Activated CD8-positive, alpha-beta memory T cell treated with anti-CD3 and anti-CD28 coated beads, Interleukin-2, amount 50 U/mL, for 4 hours (primary cell): Measurements from ENCODE around the gene DNAH2.
"Not testable (repeated sequence)": the region's sequence is repeated elsewhere in the genome, so short reads cannot be mapped to it uniquely, and the experiment has no call there.

Source experiments
- DNase-seq: peaks from one replicate; pipeline ENCODE4 v3.0.0-alpha.2; 2020

Gene DNAH2

GRCh38 chr17:7781429-7781828 lies 63.9 kb downstream of the DNAH2 start:
- no peak for DNase-seq

GRCh38 chr17:7782240-7782639 lies 64.7 kb downstream of the DNAH2 start:
- DNase-seq, result no peak

GRCh38 chr17:7786866-7787265 lies 69.3 kb downstream of the DNAH2 start:
- DNase-seq, result no peak

GRCh38 chr17:7789131-7789530 lies 71.6 kb downstream of the DNAH2 start:
- no peak for DNase-seq

- no peak for DNase-seq
These were observed 72.6 kb downstream of the DNAH2 start for GRCh38 chr17:7790150-7790549.

GRCh38 chr17:7792611-7793010 lies 75.1 kb downstream of the DNAH2 start:
- DNase-seq, result no peak

GRCh38 chr17:7794075-7794663 lies 76.6 kb downstream of the DNAH2 start:
- DNase-seq, result no peak

GRCh38 chr17:7797976-7798375 lies 80.4 kb downstream of the DNAH2 start:
- DNase-seq, result no peak

- DNase-seq, result no peak
These were observed 81.3 kb downstream of the DNAH2 start for GRCh38 chr17:7798839-7799238.

GRCh38 chr17:7803981-7804380 lies 86.4 kb downstream of the DNAH2 start:
- DNase-seq, result no peak

GRCh38 chr17:7806587-7806986 lies 89.0 kb downstream of the DNAH2 start:
- DNase-seq, result no peak

GRCh38 chr17:7807206-7807605 lies 89.7 kb downstream of the DNAH2 start:
- no peak for DNase-seq

GRCh38 chr17:7809086-7809790 lies 91.7 kb downstream of the DNAH2 start:
- DNase-seq, result no peak

- DNase-seq, result not testable (repeated sequence)
These were observed 92.3 kb downstream of the DNAH2 start for GRCh38 chr17:7809791-7810343.

GRCh38 chr17:7811251-7811650 lies 93.7 kb downstream of the DNAH2 start:
- DNase-seq, result no peak

GRCh38 chr17:7814969-7815368 lies 97.4 kb downstream of the DNAH2 start:
- DNase-seq, result no peak

GRCh38 chr17:7816926-7817642 lies 99.5 kb downstream of the DNAH2 start:
- no peak for DNase-seq

- no peak for DNase-seq
These were observed 100.1 kb downstream of the DNAH2 start for GRCh38 chr17:7817643-7817964.

- no peak for DNase-seq
These were observed 100.5 kb downstream of the DNAH2 start for GRCh38 chr17:7818026-7818425.

- DNase-seq, result no peak
These were observed 101.5 kb downstream of the DNAH2 start for GRCh38 chr17:7818746-7819645.

- no peak for DNase-seq
These were observed 102.7 kb downstream of the DNAH2 start for GRCh38 chr17:7820231-7820630.

- DNase-seq, result no peak
These were observed 104.6 kb downstream of the DNAH2 start for GRCh38 chr17:7822126-7822525.

- DNase-seq, result no peak
These were observed 106.0 kb downstream of the DNAH2 start for GRCh38 chr17:7823581-7824001.
